DMS153 treated with DMSO at 0.1 percent for 48 hours (cell line): Measurements from ENCODE around the gene PGLYRP3.

Source experiments
- DNase-seq: peaks from one replicate; lab custom pipeline; 2025; ENCODE audit not compliant: unreplicated experiment; lab: John Stamatoyannopoulos, UW

The PGLYRP3 gene

GRCh38 chr1:153261281-153262069 lies 51.3 kb downstream of the PGLYRP3 start:
- no peak for DNase-seq

- no peak for DNase-seq
These were observed 52.0 kb downstream of the PGLYRP3 start for GRCh38 chr1:153260585-153261280.

GRCh38 chr1:153259387-153259786 lies 53.4 kb downstream of the PGLYRP3 start, which contains the start of gene LORICRIN:
Gene LORICRIN, plus strand, starts transcription at chr1:153259687. Its CDS starts 1,263 bp downstream, at chr1:153260950.
- no peak for DNase-seq

GRCh38 chr1:153253693-153254092 lies 59.1 kb downstream of the PGLYRP3 start:
- DNase-seq, result no peak

- DNase-seq, result no peak
These were observed 59.7 kb downstream of the PGLYRP3 start for GRCh38 chr1:153253076-153253475.

- no peak for DNase-seq
These were observed 60.8 kb downstream of the PGLYRP3 start for GRCh38 chr1:153251988-153252387.

- no peak for DNase-seq
These were observed 61.2 kb downstream of the PGLYRP3 start for GRCh38 chr1:153251562-153251961.

GRCh38 chr1:153251087-153251486 lies 61.7 kb downstream of the PGLYRP3 start:
- DNase-seq, result no peak

GRCh38 chr1:153250166-153250565 lies 62.6 kb downstream of the PGLYRP3 start:
- no peak for DNase-seq

GRCh38 chr1:153248176-153248879 lies 64.4 kb downstream of the PGLYRP3 start:
- DNase-seq, result no peak
